ENCODE data around the gene HPN.

DNA sequence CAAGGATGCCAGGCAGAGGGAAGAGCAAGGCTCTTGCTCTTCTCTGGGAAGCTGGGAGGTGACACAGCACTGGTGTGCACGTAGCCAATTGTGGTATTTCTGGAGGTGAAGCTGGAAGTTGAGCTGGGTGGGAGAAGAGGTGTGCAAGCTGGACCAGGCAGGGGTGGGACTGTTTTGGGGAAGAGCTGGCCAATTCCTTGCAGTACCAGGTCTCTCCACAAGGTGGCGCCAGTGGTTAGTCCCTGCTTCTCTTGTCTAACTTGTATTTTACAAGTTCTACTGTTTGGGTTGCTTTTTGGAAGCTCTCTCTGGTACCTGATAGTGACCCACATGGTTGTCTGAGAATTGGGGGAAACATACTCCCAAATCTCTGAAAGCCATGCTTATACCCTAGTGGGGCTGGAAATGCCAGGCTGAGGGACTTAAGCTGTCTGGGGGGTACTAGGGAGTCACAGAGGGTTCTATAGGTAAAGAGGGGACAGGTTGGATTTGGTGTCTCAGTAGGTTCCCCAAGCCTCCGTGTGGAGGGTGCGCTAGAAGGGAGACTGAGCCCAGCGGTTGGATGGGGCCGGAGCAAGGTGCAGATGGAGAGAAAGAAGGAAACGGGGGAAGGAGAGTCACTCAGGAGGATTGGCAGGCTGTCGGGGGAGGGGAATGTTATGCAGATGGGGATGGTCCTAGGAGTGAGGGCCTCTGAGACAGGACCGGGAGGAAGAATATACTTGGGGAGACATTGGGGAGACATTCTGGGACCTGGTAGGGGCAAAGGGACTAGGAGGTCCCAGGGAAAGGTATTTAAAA, 3.0 kb downstream of the HPN start:
- no peak for TF ChIP-seq EZH2phosphoT487 (IDR thresholded peaks at IDR 0.05; ENCODE audit: low read length)
- TF ChIP-seq, protein P1, sequence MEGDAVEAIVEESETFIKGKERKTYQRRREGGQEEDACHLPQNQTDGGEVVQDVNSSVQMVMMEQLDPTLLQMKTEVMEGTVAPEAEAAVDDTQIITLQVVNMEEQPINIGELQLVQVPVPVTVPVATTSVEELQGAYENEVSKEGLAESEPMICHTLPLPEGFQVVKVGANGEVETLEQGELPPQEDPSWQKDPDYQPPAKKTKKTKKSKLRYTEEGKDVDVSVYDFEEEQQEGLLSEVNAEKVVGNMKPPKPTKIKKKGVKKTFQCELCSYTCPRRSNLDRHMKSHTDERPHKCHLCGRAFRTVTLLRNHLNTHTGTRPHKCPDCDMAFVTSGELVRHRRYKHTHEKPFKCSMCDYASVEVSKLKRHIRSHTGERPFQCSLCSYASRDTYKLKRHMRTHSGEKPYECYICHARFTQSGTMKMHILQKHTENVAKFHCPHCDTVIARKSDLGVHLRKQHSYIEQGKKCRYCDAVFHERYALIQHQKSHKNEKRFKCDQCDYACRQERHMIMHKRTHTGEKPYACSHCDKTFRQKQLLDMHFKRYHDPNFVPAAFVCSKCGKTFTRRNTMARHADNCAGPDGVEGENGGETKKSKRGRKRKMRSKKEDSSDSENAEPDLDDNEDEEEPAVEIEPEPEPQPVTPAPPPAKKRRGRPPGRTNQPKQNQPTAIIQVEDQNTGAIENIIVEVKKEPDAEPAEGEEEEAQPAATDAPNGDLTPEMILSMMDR (IDR thresholded peaks at IDR 0.05; ENCODE audit: low read length): peak; percentile 94

All from MM.1S (cell line).